NCI-H82 (cell line): ENCODE data around the gene ZNHIT2.
"Not testable (repeated sequence)": the region's sequence is repeated elsewhere in the genome, so short reads cannot be mapped to it uniquely, and the experiment has no call there.

Experiments used
- DNase-seq: peaks from one replicate; lab custom pipeline; 2025; lab: John Stamatoyannopoulos, UW

The ZNHIT2 gene

DNA sequence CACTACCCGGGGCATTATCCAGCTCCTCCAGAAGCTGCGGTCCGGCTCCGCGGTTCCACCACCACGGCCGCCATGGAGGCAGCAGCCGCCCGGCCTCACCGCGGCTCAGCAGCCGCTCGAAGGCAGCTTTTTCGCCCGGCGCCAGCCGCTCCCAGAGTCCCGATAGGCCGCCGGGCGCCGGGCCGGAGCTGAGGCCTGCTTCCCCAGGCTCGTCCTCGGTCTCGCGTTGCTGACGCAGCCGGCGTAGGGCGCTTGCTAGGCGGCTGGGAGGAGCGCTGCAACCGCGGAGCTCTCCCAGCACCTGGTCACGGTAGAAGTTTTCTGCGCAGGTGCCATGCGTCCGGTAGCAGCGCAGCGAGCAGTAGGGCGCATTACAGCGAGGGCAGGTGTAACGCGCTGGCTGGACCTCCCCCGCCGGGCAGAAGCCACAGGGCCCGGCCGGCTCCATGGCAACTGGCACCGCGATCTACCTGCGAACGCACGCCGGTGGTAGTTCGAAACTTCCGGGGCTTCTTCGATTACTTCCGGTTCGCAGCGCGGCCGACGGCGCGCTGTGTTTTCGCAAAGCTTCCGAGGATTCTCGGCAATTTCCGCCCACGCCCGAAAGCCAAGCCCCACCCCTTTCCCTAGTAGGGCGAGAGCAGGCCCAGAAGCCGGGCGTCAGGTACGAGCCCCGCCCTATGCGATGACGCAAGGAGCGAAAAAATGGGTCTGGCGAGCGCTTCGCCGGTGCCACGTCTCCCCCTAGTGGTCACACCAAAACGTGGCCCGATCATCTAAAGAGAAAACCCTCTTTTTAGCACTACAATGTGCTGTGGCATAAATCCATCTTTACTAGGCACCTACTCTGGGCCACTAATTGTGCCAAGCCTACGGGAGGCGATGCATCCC is at the start of gene ZNHIT2:
TSS of gene ZNHIT2 (minus strand) at position 496 of the 891 bp plus-strand sequence. CDS start at position 448, 48 bp downstream.
- DNase-seq = peak; percentile 99

DNA sequence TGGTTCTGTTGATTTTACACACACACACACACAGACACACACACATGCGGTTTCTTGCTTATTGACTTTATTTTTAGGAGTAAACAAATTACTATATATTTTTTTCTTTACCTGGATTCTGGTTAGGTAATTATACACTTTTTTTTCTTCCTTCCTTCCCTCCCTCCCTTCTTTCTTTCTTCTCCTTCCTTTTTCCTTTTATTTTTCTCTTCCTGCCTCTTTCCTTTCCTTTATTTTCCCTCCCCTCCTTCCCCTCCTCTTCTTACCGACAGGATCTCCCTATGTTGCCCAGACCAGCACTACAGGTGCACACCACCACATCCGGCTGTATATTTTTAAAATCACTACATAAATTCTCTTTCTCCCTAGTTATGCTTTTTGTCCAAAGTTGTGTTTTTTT is 49.4 kb upstream of the ZNHIT2 start:
- no peak for DNase-seq

DNA sequence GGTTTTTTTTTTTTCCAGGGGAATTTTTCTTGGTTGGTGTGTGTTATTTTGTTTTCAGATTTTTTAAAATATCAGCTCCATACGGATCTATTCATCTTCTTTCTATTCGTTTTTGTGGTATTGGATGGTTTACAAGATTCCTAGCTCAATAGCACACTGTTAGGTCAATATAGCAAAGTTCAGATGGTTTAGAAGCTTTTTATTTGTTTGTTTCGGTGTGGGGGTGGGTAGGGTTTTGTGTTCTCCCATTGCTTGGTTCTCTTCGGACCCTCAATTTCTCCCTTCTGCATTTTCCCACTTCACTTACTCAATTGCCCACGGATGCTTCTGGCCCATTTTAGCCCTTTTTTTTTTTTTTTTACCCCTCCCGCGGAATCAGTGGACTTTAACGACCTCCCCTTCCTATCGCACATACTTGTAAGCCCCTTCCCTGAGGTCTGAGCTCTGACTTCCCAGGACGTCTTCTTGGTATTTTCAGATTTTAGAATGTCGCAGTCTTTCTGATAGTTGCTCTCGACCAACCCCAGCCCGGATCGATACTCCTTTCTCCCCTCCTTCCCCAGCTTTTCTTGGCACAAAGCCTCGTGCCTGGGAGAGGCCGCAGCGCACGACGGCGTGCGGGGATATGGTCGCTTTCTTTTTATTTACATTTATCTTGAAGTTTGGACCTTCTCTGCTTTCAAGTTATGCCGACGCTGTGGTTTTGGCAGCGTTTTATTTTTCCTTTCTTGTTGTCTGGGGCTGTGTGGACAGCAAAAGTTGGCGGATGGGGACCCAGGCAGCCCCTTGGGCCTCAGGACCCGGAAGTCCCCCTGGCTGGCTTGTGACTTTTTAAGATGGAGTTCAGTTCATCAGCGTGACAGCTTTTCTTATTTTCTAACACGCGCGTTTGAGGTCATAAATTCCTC is 48.2 kb upstream of the ZNHIT2 start:
- DNase-seq = no peak

- DNase-seq = no peak
These were observed 46.2 kb upstream of the ZNHIT2 start for GRCh38 chr11:65163684-65164083.

GRCh38 chr11:65160643-65161042 is 43.1 kb upstream of the ZNHIT2 start:
- no peak for DNase-seq

DNA sequence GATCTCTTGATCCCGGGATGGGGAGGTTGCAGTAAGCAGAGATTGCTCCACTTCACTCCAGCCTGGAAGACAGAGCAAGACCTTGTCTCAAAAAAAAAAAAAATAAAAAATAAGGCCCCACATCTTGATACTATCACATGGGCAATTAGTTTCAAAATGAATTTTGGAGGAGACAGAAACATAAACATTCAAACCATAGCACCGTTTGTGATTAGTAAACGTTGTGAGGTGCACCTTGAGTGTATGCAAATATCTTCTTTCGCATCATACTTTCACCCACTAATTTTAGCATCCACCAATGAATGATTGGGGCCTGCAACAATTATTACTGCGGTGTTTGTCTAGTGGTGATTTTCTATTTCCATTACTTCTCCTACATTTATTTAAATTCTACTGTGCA is 41.5 kb upstream of the ZNHIT2 start:
- no peak for DNase-seq

GRCh38 chr11:65157336-65157735 is 39.8 kb upstream of the ZNHIT2 start:
- no peak for DNase-seq

DNA sequence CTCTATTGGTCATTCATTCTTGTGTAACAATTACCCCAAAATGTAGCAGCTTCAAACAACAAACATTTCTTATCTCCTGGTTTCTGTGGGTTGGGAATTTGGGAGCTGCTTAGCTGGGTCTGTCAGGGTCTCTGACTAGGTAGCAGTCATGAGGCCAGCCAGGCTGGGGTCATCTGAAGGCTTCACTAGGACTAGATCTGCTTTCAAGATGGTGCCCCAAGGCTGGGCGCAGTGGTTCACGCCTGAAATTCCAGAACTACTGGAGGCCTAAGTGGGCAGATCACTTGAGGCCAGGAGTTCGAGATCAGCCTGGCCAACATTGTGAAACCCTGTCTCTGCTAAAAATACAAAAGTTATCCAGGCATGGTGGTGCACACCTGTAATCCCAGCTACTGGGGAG is 39.4 kb upstream of the ZNHIT2 start:
- DNase-seq = no peak

DNA sequence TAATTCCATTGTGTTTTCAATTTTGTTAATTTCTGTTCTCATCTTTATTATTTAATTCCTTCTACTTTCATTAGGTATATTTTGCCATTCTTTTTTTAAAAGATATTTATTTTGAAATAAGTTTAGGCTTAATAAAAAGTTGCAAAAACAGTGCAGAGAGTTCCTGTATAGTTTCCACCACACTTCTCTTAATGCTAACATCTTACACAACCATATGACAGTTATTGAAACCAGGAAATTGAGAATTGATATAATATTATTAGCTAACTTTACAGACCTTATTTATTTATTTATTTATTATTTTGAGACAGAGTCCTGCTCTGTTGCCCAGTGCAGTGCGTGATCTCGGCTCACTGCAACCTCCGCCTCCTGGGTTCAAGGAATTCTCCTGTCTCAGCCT is 38.8 kb upstream of the ZNHIT2 start:
- no peak for DNase-seq

DNA sequence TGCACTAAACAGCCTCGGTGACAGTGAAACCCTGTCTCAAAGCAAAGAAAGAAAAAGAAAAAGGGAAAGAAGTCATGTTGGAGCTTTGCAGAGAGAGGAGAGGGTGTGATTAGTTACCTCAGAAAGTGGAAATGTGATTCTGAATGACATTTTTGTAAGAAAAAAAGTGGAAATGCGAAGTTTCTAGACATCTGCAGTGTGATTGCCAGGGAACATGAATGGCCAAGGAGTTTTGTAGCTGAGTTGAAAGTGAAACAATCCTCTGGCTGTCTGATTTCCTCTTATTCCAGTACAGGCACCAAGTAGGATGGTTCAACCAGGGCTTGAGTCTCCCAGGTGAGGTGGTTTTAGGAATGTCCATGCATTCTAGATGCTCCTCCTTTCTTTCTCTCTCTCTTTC is 34.6 kb upstream of the ZNHIT2 start:
- DNase-seq = no peak

GRCh38 chr11:65151331-65151899 is 33.9 kb upstream of the ZNHIT2 start:
- DNase-seq = no peak

DNA sequence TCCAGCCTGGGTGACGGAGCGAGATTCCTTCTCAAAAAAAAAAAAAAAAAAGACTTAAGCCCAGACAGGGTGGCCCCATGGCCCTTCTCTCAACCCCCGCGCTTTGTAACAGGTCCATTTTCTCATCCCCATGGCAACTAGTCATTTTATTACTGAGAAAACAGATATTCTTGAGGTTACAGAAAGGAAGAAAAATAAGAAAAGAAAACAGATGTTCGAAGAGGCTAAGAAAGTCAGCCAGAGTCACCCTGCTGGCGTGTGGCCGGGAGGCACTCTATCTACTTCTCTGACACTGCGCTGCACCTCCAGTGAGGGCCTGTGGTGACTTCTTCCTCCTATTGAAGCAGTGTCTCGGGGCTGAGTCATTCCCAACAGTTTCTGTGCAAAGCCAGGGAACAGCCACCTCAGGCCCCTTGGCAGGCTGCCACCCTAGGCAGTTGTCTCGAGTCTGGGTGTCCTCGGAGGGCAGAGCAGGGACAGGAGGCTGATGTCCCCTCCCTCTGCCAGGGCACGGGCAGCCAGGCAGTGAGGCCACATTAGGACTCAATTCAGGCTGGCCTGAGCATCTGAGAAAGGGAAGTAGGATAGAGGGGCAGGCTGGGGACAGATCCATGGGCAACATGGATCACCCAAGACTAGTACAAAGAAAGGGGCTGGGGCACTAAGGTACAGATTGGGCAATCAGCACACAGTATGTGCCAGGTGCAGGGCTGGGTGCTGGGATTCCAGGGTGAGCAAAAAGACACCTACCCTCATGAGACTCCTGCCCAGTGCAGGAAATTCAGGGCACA is 33.2 kb upstream of the ZNHIT2 start:
- DNase-seq = peak; percentile 15

- not testable (repeated sequence) for DNase-seq
These were observed 32.6 kb upstream of the ZNHIT2 start for GRCh38 chr11:65150131-65150508.

DNA sequence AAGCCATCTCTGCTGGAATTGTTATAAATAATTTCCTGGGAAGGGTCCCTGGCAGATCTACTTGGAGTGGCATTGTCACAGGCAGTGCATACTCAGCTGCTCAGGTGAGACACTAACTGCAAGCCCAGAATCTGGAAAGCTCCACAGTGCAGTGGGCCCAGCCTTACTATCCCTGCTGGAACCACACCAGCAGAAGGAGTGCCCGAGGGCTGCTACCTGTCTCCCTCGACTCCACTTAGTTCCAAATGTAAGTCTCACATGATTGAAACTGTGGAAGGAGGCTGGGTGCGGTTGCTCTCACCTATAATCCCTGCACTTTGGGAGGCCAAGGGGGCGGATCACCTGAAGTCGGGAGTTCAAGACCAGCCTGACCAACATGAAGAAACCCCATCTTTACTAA is 31.2 kb upstream of the ZNHIT2 start:
- DNase-seq = no peak

DNA sequence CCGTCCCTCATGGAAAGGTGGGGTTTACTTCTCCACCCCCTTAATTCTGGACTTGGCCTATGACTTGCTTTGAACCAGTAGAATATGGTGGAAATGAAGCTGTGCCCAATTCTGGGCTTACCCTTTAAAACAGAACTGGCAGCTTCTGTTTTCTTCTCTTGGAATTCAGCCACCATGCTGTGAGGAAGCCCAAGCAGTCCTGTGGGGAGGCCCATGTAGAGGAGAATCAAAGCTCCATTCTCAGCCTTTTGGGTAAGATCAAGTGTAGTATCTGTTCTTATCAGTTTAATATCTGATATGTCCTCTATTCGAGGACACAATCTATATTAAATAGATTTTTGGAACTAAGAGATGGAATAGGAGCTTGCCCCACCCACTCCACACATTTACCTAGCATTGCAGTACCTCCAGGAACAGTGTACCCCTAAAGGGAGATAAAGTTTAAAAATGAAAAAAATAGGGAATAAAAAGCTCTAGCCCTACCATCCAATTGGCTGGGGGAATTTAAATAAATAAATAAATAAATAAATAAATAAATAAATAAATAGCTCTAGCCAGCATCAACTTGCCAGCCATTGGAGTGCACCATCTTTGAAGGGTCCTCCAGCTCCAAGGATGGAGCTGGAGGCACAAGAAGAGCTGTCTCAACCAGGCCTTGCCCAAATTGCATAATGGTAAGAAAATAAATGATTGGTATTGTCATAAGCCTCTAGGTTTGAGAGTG is 30.0 kb upstream of the ZNHIT2 start:
- DNase-seq = no peak

DNA sequence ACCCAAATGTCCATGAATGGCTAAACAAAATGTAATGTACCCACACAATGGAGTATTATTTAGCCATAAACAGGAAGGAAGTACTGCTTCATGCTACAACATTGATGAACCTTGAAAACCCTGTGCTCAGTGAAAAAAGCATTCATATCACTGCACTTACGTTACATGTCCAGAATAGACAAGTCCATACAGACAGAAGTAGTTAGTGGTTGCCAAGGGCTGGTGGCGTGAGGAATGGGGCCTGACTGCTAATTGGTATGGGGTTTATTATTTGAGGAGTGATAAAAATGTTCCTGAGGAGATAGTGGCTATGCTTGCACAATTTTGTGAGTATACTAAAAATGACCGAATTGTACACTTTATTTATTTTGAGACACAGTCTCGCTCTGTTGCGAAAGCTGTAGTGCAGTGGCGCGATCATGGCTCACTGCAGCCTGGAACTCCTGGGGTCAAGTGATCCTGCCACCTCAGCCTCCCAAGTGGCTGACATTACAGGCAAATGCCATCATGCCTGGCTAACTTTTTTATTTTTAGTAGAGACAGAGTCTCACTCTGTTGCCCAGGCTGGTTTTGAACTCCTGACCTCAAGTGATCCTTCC is 24.5 kb upstream of the ZNHIT2 start:
- no peak for DNase-seq

GRCh38 chr11:65136515-65137096 is 19.1 kb upstream of the ZNHIT2 start:
- no peak for DNase-seq

DNA sequence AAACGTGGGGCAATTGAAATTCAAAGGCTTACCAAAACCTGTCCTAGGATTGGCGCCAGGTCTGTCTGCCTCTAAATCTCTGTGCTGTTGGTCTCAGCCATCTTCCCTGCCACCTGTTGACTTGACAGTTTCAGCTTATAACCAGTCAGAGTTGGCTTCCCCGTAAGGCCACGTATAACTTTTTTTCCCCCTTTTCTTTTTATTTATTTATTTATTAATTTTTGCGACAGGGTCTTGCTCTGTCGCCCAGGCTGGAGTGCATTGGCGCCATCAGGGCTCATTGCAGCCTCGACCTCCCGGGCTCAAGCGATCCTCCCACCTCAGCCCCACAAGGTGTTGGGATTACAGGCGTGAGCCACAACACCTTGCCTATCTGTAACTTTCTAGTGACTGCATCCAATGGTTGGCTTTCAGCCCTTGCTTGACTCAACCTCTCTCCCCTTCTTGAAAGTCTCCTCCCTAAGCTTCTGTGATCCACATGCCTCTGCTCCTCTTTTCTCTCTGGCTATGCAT is 18.2 kb upstream of the ZNHIT2 start:
- no peak for DNase-seq

- DNase-seq = peak; percentile 97
These were observed 17.6 kb upstream of the ZNHIT2 start for GRCh38 chr11:65134952-65135632.
